ENCODE measurements around the gene GSTM3.

DNA sequence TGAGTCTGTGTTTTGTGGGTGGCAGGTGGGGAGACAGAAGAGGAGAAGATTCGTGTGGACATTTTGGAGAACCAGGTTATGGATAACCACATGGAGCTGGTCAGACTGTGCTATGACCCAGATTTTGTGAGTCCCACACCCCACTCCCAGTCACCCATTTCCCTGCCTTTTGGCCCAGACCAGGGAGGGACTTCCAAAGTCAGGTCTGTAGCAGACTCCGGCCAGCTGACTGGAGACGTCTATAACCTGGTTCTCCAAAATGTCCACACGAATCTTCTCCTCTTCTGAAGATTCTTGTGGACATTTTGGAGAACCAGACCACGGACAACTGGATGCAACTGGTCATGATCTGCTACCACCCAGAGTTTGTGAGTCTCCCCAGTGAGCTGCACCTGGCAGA, 27.2 kb downstream of the GSTM3 start:
- TF ChIP-seq CTCF (IDR thresholded peaks at IDR 0.05) (no peak), POLR2A (IDR thresholded peaks at IDR 0.05) (no peak)

Data from body of pancreas (tissue), 4 donors.